T-helper 22 cell (primary cell): ENCODE results near the gene TLR5.

Source experiments
- DNase-seq: peaks from one replicate; pipeline ENCODE4 v3.0.0-alpha.2; 2020; ENCODE audit warnings: low read depth

TLR5 gene

GRCh38 chr1:223150443-223150842 is 7.4 kb upstream of the TLR5 start:
- no peak for DNase-seq

DNA sequence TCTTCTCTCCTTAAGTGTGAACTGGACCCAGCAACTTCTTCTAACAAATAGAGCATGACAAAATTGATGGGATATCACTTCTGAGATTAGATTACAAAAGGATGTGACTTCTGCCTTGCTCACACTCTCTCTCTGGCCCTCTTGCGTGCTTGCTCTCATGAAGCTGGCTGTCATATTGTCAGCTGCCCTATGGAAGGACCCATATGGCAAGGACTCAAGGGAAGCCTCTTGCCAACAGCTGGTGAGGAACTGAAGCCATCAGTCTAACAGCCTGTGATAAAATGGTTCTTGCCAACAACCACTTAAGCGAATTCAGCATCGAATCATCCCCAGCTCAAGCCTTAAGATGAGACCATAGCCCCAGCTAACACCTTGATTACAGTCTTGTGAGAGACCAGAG is 4.8 kb upstream of the TLR5 start:
- DNase-seq, result no peak

GRCh38 chr1:223147409-223147808 is 4.4 kb upstream of the TLR5 start:
- no peak for DNase-seq

GRCh38 chr1:223146745-223147144 is 3.7 kb upstream of the TLR5 start:
- DNase-seq, result no peak

- DNase-seq, result no peak
Measured at GRCh38 chr1:223144914-223145313, 1.9 kb upstream of the TLR5 start.

DNA sequence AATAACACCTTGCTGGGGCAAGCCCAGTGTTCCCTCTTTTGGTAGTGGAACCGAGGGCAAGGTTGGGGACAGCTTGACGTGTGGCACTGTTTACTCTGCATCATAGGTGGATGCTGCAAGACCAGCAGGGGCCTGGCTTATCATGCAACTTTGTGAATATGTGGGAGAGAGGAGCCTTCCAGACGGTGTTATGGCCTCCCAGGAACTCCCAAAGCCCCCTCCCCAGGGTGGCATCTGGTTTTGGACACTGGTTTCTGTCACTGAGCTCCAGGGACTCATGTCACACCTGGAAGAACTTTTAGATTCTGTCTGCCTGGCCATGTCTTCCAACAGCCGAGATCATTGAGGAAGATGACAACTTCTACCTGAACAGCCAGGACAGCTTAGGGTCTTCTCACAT is 1.4 kb upstream of the TLR5 start:
- no peak for DNase-seq

GRCh38 chr1:223143537-223144248 is 645 bp upstream of the TLR5 start:
- DNase-seq, result no peak

DNA sequence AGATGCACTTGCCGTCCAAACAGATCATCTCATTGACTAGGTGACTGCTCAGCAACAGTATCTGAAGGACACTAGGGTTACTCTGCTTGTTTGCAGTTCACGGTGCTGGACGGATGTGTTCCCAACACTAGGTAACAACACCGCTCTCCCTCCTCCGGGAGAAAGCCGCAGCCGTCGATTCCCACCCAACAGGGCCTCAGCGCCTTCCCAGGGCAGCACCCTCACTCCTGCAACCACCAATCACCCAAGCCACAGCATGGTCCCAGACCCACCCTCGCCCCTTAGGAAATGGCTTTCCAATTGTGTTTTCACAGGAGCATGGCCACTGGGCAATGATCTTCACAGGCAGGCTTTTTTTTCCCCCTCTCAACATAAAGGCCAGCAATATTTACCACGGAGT is 779 bp downstream of the TLR5 start:
- DNase-seq, result no peak

DNA sequence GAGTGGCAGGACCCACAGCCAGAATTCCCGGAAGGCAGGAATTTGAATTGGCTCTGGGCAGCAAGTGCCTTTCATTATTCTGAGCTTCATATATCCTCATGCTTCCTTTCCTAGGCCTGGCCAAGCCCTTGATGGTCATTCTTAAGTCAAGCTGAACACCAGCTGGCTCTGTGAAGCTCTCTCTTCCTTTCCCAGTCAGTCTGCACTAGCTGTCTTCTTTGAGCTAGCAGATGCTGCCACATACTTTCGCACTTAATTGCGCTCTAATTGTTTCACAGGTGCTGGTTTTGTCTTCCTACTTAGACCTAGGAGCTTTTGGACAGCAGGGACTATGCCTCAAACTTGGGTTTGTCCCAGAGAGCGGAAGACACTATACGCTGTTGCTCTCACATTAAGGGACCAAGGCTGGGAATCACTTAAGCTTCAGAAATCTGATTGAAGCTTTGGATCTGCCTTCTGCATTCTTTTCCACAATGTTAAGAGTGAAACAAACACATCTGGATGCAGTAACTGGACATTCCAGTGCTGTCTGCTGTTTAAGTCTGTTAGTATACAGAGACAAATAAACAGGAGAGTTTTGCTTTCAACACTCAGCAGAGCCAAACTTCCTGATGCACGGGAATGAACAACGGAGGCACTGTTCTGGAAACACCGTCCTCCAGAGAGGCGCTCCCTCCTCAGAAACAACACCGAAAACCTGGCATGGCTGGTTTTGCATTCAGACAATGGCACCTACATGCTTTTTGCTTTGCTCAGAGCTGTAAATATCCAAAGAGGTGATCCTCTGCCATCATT is 2.2 kb downstream of the TLR5 start:
- DNase-seq, result no peak

DNA sequence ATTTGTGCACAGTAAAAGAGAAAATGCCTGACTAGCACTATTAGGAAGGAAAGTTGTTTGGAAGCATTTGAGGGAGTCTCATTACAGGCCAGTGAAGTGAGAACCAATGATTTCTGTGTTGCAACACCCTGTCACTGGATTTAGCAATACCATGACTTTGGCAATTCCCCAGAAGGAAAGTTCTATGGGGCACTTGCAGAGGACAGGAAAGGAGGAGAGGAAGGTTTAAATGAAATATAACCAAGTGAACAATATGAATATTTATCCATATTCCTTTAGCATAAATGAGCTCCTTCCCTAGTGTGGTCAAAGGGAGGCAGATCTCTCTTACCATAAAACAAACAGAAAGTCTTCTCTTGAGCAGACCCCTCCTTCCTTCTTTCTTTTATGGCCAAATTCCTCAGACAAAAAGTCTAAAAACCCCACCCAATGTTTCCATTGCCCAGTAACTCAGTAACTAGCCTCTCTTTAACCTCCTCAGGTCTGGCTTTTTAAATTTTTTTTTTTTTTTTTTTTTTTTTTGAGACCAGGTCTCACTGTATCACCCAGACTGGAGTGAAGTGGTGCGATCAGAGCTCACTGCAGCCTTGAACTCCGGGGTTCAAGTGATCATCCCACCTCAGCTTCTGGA is 5.5 kb downstream of the TLR5 start:
- no peak for DNase-seq

DNA sequence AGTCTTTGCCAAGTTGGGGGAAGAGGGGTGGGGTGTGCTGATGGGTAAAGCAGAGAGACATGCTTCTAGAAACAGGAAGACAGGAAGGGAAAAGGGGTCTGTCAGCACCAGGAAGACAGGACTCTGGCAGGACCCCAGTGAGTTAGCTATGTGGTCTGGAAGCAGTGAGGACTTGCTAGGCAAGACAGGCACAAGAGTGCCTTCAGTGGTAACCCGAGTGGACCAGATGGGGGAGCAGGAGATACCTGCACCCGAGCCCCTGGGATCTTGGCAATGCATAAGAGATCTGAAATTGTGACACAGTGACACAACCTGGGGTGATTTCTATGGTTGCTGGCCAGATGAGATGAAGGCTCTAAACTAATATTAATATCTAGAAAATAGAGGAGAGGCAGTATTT is 7.0 kb downstream of the TLR5 start:
- no peak for DNase-seq

- no peak for DNase-seq
Measured at GRCh38 chr1:223135176-223135942, 7.7 kb downstream of the TLR5 start.

DNA sequence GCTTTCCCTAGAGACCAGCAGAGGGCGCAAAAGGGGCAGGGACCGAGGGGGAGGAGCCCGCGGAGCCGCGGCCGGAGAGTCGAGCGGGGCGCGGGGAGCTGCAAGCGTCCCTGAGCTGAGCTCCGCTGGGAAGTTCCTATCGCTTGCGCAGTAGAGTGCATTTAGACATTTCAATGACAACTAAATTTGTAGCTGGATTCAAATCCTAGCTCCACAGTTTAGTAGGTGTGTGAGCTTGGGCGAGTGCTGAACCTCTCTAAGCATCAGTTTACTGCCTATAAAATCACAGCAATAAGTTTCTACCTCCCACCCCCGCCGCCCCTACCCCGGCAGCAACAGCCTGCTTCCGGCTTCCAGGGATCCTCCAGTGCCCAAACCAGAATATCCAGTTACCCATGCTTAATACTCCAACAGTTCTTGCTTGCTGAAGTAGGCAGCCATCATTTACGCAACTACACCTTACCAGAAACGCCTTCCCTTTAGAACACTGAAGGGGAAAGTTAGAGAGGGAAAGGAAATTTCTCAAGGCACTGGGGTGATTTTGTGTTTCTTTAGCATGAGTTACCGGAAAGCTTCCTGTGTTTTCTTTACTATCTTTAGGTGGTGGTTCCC is 9.1 kb downstream of the TLR5 start:
- peak; percentile 53 for DNase-seq

DNA sequence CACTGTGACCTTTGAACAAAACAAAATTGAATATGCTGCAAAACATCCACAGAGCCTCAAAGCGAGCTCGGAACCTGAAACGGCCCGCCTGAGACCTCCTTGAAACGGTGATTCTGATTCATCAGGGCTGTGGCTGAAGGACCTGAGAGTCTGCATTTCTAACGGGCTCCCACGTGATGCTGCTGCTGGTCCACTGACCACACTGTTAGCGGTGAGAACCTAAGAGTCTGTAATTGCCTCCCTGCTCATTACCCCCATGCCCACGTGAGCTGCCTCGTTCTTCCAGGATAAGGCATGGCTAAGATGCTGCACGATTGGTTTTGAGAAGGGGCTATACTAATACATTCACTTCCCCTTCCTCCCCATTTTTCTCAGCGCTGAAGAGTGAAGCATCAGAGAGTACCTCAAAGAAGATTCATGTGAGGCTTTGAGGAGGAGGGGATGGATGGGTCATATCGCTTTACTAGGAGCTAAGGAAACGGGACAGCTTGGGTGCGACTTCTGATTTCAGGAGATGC is 9.7 kb downstream of the TLR5 start:
- DNase-seq, result no peak

- DNase-seq, result peak; percentile 19
Measured at GRCh38 chr1:223129229-223129901, 13.7 kb downstream of the TLR5 start.

DNA sequence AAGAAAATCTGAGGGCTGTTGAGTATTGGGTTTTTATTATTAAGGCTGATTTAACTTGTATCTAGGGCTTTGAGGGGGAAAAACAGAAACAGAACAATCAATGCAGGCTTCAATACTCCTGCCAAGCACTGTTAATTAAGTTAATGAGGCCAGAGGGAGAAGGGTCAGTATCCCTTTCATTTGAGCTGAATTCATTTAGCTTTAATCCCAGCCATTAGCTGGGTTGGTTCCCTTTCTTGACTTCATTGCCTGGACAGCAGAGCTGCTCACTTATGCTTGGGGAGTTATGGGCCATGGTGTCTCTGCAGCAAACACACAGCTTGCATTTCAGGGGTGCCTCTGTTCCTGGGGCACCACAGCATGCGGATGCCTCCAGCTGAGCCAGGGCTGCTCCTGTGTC is 16.3 kb downstream of the TLR5 start:
- no peak for DNase-seq

DNA sequence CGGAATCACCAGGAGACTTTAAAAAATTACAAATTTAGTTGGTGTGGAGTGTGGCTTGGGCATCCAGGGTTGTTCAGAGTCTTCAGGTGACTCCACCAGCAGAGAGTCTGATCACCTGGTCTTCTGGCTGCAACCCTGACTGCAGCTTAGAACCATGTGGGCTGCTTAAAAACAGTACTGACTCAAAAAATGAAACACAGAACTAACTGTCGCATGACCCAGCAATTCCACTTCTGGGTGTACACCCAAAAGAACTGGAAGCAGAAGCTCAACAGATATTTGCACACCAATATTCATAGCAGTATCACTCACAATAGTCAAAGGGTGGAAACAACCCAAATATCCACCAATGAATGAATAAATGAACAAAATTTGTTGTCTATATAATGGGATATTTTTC is 17.3 kb downstream of the TLR5 start:
- no peak for DNase-seq

- DNase-seq, result no peak
Measured at GRCh38 chr1:223123011-223123610, 19.9 kb downstream of the TLR5 start.

DNA sequence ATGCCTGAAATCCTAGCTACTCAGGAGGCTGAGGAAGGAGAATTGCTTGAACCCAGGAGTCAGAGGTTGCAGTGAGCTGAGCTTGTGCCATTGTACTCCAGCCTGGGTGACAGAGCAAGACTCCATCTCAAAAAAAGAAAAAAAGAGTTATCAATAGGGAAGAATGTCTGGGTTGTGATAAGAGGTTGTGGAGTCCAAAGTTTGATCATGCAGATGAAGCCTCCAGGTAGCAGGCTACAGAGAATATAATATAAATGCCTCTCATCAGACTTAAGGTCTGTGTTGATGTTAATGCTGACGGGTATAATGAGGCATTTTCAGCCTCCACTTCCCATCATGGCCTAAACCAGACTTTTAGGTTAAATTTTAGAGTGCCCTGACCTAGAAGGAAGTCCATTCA is 24.6 kb downstream of the TLR5 start:
- DNase-seq, result no peak

DNA sequence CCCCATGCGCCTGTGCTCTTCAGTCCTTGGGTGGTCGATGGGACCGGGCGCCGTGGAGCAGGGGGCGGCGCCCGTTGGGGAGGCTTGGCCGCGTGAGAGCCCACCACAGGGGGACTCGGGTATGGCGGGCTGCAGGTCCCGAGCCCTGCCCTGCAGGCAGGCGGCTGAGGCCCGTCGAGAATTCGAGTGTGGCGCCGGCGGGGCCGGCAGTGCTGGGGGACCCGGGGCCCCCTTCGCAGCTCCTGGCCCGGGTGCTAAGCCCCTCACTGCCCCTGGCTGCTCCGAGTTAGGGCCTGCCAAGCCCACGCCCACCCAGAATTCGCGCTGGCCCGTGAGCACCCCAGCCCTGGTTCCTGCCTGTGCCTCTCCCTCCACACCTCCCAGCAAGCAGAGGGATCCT is 26.1 kb downstream of the TLR5 start:
- no peak for DNase-seq

GRCh38 chr1:223114871-223115270 is 28.2 kb downstream of the TLR5 start:
- no peak for DNase-seq
